Trophoblast cell (in vitro differentiated cells and primary cell): ENCODE data around the gene ARRDC5.

ENCODE experiments used
- DNase-seq, 2 donors: peaks; one replicate each; pipeline ENCODE4 v3.0.0-alpha.2; 2016
- H2AFZ ChIP-seq: 2 replicates; pipeline ENCODE4 v1.6.1; 2013; ENCODE audit warnings: low read length, moderate library complexity, mild to moderate bottlenecking; ENCODE audit not compliant: insufficient read depth, poor library complexity
- H2AK5ac ChIP-seq: 2 replicates; pipeline ENCODE4 v1.6.1; 2013; ENCODE audit warnings: mild to moderate bottlenecking, low read length
- H2BK120ac ChIP-seq: 2 replicates; pipeline ENCODE4 v1.6.1; 2013; ENCODE audit warnings: low read length, mild to moderate bottlenecking, moderate library complexity; ENCODE audit not compliant: insufficient read depth, poor library complexity
- H2BK12ac ChIP-seq: 2 replicates; pipeline ENCODE4 v1.6.1; 2013; ENCODE audit warnings: mild to moderate bottlenecking, low read length, moderate library complexity
- H2BK5ac ChIP-seq: 2 replicates; pipeline ENCODE4 v1.6.1; 2013; ENCODE audit warnings: low read length, low read depth, moderate library complexity, mild to moderate bottlenecking; ENCODE audit not compliant: poor library complexity
- H3K14ac ChIP-seq: 2 replicates; pipeline ENCODE4 v1.6.1; 2013; ENCODE audit warnings: mild to moderate bottlenecking, low read length
- H3K18ac ChIP-seq: 2 replicates; pipeline ENCODE4 v1.6.1; 2013; ENCODE audit warnings: mild to moderate bottlenecking, low read length
- H3K23ac ChIP-seq: 2 replicates; pipeline ENCODE4 v1.6.1; 2013; ENCODE audit warnings: low read length
- H3K27ac ChIP-seq: 2 replicates; pipeline ENCODE4 v1.5.1; 2013; ENCODE audit warnings: low read depth, mild to moderate bottlenecking, inconsistent platforms, low read length, moderate library complexity
- H3K27me3 ChIP-seq: 2 replicates; pipeline ENCODE4 v1.6.1; 2013; ENCODE audit warnings: inconsistent platforms, mild to moderate bottlenecking, low read length, moderate library complexity; ENCODE audit not compliant: insufficient read depth
- H3K36me3 ChIP-seq, 2 experiments: 1 replicate in 1 of 2; 2 replicates in 1 of 2; pipeline ENCODE4 v1.6.1; 2013; ENCODE audit warnings: low read length in 2 of 2, mild to moderate bottlenecking in 2 of 2, moderate library complexity in 1 of 2; ENCODE audit not compliant: insufficient read depth in 2 of 2, control insufficient read depth in 1 of 2
- H3K4ac ChIP-seq: 2 replicates; pipeline ENCODE4 v1.6.1; 2013; ENCODE audit warnings: low read depth, mild to moderate bottlenecking, low read length, moderate library complexity
- H3K4me1 ChIP-seq, 2 experiments: 1 replicate in 1 of 2; 2 replicates in 1 of 2; pipeline ENCODE4 v1.6.1; 2013; ENCODE audit warnings: low read length in 2 of 2, mild to moderate bottlenecking in 2 of 2, moderate library complexity in 1 of 2; ENCODE audit not compliant: insufficient read depth in 2 of 2, control insufficient read depth in 1 of 2
- H3K4me2 ChIP-seq: 2 replicates; pipeline ENCODE4 v1.6.1; 2013; ENCODE audit warnings: inconsistent platforms, mild to moderate bottlenecking, low read length, moderate library complexity
- H3K4me3 ChIP-seq: 2 replicates; pipeline ENCODE4 v1.5.1; 2013; ENCODE audit warnings: mild to moderate bottlenecking, low read depth, low read length, inconsistent platforms
- H3K79me1 ChIP-seq: one replicate; pipeline ENCODE4 v1.6.1; 2013; ENCODE audit warnings: low read length
- H3K79me2 ChIP-seq: 2 replicates; pipeline ENCODE4 v1.6.1; 2013; ENCODE audit warnings: low read length, mild to moderate bottlenecking; ENCODE audit not compliant: control insufficient read depth, insufficient read depth, poor library complexity
- H3K9ac ChIP-seq: 2 replicates; pipeline ENCODE4 v1.6.1; 2013; ENCODE audit warnings: mild to moderate bottlenecking, low read length
- H3K9me3 ChIP-seq: 2 replicates; pipeline ENCODE4 v1.6.1; 2013; ENCODE audit warnings: low read depth, mild to moderate bottlenecking, control low read depth, inconsistent platforms, low read length; ENCODE audit not compliant: insufficient read depth
- H4K12ac ChIP-seq: 2 replicates; pipeline ENCODE4 v1.6.1; 2013; ENCODE audit warnings: low read depth, mild to moderate bottlenecking, low read length, moderate library complexity
- H4K8ac ChIP-seq: 2 replicates; pipeline ENCODE4 v1.6.1; 2013; ENCODE audit warnings: low read depth, mild to moderate bottlenecking, low read length, moderate library complexity
- H4K91ac ChIP-seq: one replicate; pipeline ENCODE4 v1.6.1; 2013; ENCODE audit warnings: low read depth, mild to moderate bottlenecking, low read length, moderate library complexity
- WGBS: extraction: QIAGEN DNeasy Blood & Tissue Kit; methylation state at CpG from one replicate; pipeline ENCODE4 v1.1.7; 2013; ENCODE audit warnings: missing lambda C conversion rate; ENCODE audit not compliant: insufficient read length, insufficient coverage; ENCODE audit errors: extremely low coverage; 5-methylcytosine and 5-hydroxymethylcytosine counted together

Gene ARRDC5

GRCh38 chr19:4878491-4878968 is 24.2 kb downstream of the ARRDC5 start:
- Histone ChIP-seq H3K27ac (no peak overlapping the region), H2BK12ac (peak overlapping the region; percentile 55), H3K14ac (peak overlapping the region; percentile 29), H2AK5ac (peak overlapping the region; percentile 28), H4K8ac (peak overlapping the region; percentile 87), H3K4me2 (no peak overlapping the region), H3K4me1 (peaks cover 9 to 12% of the 10 kb centered on the region in 2 experiments), H3K79me1 (peaks cover 9% of the 10 kb centered on the region), H3K9me3 (no peaks in the 10 kb centered on the region), H2BK5ac (peak overlapping the region; percentile 58), H3K18ac (no peak overlapping the region), H2AFZ (no peak overlapping the region), H3K23ac (no peak overlapping the region), H2BK120ac (peak overlapping the region; percentile 71), H3K27me3 (no peaks in the 10 kb centered on the region), H4K91ac (peak overlapping the region; percentile 33), H3K79me2 (no peaks in the 10 kb centered on the region), H3K4ac (no peak overlapping the region), H3K36me3 (no peaks in the 10 kb centered on the region), H4K12ac (no peak overlapping the region), H3K9ac (no peak overlapping the region), H3K4me3 (no peak overlapping the region)
- no CpG with 5 or more reads among the region's 23 CpGs for WGBS
- no peak for DNase-seq

- Histone ChIP-seq H3K14ac (peak overlapping the region; percentile 64), H3K23ac (no peak overlapping the region), H2BK120ac (peak overlapping the region; percentile 71), H2AFZ (peak overlapping the region; percentile 24), H3K79me2 (no peaks in the 10 kb centered on the region), H3K27ac (no peak overlapping the region), H3K79me1 (peaks cover 9% of the 10 kb centered on the region), H2BK12ac (peak overlapping the region; percentile 70), H3K9ac (no peak overlapping the region), H3K9me3 (no peaks in the 10 kb centered on the region), H4K91ac (peak overlapping the region; percentile 33), H3K4me3 (peak overlapping the region; percentile 4), H3K18ac (peak overlapping the region; percentile 74), H2BK5ac (peak overlapping the region; percentile 58), H3K36me3 (no peaks in the 10 kb centered on the region), H3K27me3 (no peaks in the 10 kb centered on the region), H3K4ac (no peak overlapping the region), H3K4me1 (peaks cover 9 to 12% of the 10 kb centered on the region in 2 experiments), H2AK5ac (peak overlapping the region; percentile 28), H4K8ac (peak overlapping the region; percentile 87), H4K12ac (peak overlapping the region; percentile 58), H3K4me2 (peak overlapping the region; percentile 36)
- no CpG with 5 or more reads among the region's 30 CpGs for WGBS
- no peak for DNase-seq
Measured at GRCh38 chr19:4877753-4878490, 24.8 kb downstream of the ARRDC5 start.

DNA sequence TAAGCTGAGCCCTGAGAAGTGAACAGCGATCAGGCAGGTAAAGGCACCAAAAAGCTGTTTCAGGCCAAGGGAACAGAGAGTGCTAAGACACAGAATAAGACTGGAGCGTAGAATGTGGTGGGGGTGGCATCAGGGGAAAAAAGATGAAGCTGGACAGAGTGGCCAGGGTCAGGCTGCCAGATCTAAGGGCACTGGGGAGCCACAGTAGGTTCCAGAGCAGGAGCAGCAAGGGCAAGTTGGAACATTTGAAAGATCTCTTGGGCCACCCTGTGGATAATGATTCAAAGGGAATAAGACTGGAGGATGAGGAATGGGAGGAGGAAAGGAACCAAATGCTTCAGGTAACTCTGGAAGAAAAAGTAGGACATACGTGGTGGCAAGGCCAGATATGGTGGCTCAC is 28.8 kb downstream of the ARRDC5 start:
- Histone ChIP-seq H3K4me1 (peaks cover 16 to 19% of the 10 kb centered on the region in 2 experiments), H3K14ac (no peak overlapping the region), H2BK12ac (no peak overlapping the region)

GRCh38 chr19:4871711-4872110 is 31.0 kb downstream of the ARRDC5 start:
- H3K18ac ChIP-seq = no peak overlapping the region
- no peaks in the 10 kb centered on the region for H3K27me3 ChIP-seq
- no CpG with 5 or more reads among the region's 6 CpGs for WGBS
- H3K9ac ChIP-seq = no peak overlapping the region
- H2AK5ac ChIP-seq = no peak overlapping the region
- H3K4me3 ChIP-seq = no peak overlapping the region
- no peak overlapping the region for H3K14ac ChIP-seq
- no peak overlapping the region for H3K4me2 ChIP-seq
- H4K91ac ChIP-seq = no peak overlapping the region
- H3K4ac ChIP-seq = no peak overlapping the region
- H4K12ac ChIP-seq = no peak overlapping the region
- peaks cover 9% of the 10 kb centered on the region for H3K79me2 ChIP-seq
- H2BK12ac ChIP-seq = no peak overlapping the region
- H2BK120ac ChIP-seq = no peak overlapping the region
- H3K4me1 ChIP-seq = peaks cover 8 to 11% of the 10 kb centered on the region in 2 experiments
- H4K8ac ChIP-seq = no peak overlapping the region
- H2AFZ ChIP-seq = no peak overlapping the region
- no peaks in the 10 kb centered on the region for H3K36me3 ChIP-seq
- H3K79me1 ChIP-seq = peaks cover 13% of the 10 kb centered on the region
- H3K27ac ChIP-seq = no peak overlapping the region
- H3K23ac ChIP-seq = no peak overlapping the region
- no peak overlapping the region for H2BK5ac ChIP-seq
- no peaks in the 10 kb centered on the region for H3K9me3 ChIP-seq
- DNase-seq = no peak

More for the DNA sequence above, 28.8 kb downstream of the ARRDC5 start:
- WGBS = no CpG with 5 or more reads among the region's 3 CpGs
- no peak for DNase-seq
- Histone ChIP-seq H2AFZ (no peak overlapping the region), H3K4me2 (no peak overlapping the region), H3K4ac (no peak overlapping the region), H3K23ac (no peak overlapping the region), H3K79me1 (peaks cover 9% of the 10 kb centered on the region), H4K8ac (no peak overlapping the region), H3K4me3 (no peak overlapping the region), H3K27ac (no peak overlapping the region), H3K18ac (no peak overlapping the region), H3K36me3 (no peaks in the 10 kb centered on the region), H3K27me3 (no peaks in the 10 kb centered on the region), H4K12ac (no peak overlapping the region), H3K9ac (no peak overlapping the region), H3K79me2 (no peaks in the 10 kb centered on the region), H2BK5ac (no peak overlapping the region), H4K91ac (no peak overlapping the region), H3K9me3 (no peaks in the 10 kb centered on the region), H2BK120ac (no peak overlapping the region), H2AK5ac (no peak overlapping the region)
